Activated naive CD4-positive, alpha-beta T cell treated with anti-CD3 and anti-CD28 coated beads, Interleukin-2, amount 50 U/mL, for 72 hours (primary cell): ENCODE results near the gene TMIGD2. TPM values are rescaled to one million over a fixed set of nuclear protein-coding genes. Genes with fewer than 3 reads are reported as not detected.
"Not testable (repeated sequence)": the region's sequence is repeated elsewhere in the genome, so short reads cannot be mapped to it uniquely, and the experiment has no call there.

Source experiments
- ATAC-seq, 2 donors: fragments of 150-1000 bp; cut with Tn5 transposase; 2 replicates each; pipeline ENCODE4 v1.10.0; 2021; ENCODE audit warnings: mild to moderate bottlenecking in 2 of 2, moderate library complexity in 2 of 2
- DNase-seq, 2 donors: peaks; one replicate each; pipeline ENCODE4 v3.0.0; 2021 to 2022; ENCODE audit warnings: low spot score in 2 of 2
- H3K27ac Mint-ChIP-seq, 2 donors: one replicate each; pipeline ENCODE4 v1.8.0; 2022; ENCODE audit warnings: mild to moderate bottlenecking in 2 of 2, mixed read lengths in 2 of 2
- H3K36me3 Mint-ChIP-seq, 2 donors: one replicate each; pipeline ENCODE4 v1.8.0; 2022; ENCODE audit warnings: mixed read lengths in 2 of 2
- H3K9me3 Mint-ChIP-seq, 2 donors: one replicate each; pipeline ENCODE4 v1.8.0; 2022; ENCODE audit warnings: mixed read lengths in 2 of 2
- total RNA-seq, 2 donors: library from RNA; stranded (reverse); gene quantifications; one replicate each; pipeline ENCODE4 v1.2.3, GENCODE V29; 2022

The TMIGD2 gene
- total RNA-seq, 2 donors from 2014 or later = 10.7 to 45.2 TPM

DNA sequence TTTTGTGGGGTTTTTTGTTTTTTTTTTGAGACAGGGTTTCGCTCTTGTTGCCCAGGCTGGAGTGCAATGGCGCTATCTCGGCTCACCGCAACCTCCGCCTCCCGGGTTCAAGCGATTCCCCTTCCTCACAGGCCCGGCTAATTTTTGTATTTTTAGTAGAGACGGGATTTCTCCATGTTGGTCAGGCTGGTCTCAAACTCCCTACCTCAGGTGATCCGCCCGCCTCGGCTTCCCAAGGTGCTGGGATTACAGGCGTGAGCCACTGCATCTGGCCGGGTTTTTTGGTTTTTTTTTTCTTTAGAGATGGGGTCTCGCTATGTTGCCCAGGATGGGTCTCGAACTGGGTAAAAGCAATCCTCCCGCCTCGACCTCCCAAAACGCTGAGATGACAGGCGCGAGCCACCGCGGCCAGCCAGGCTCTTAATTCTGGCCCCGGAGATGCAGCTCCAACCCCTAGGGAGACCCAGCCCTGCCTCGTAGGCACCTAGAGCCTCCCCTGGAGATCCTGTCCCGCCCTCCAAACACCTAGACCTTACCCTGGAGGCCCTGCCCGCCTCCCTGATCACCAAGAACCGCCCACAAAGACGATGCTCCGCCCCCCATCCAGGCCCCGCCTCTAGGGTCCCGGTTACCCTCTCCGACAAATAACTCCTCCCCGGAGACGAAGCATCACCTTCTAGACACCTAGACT, 26.9 kb upstream of the TMIGD2 start:
- peak overlapping the region; percentile 87 to 94 for H3K27ac Mint-ChIP-seq
- H3K9me3 Mint-ChIP-seq, ATAC-seq: not testable (repeated sequence)
- peak in 1 of 2 donors; percentile 70 for DNase-seq
- H3K36me3 Mint-ChIP-seq = peaks cover 0 to 16% of the 10 kb centered on the region in 2 donors

GRCh38 chr19:4328243-4328990, 26.2 kb upstream of the TMIGD2 start:
- no peaks in the 10 kb centered on the region for H3K9me3 Mint-ChIP-seq
- ATAC-seq (peak; percentile 84 to 91), DNase-seq (peak; percentile 96)
- peak overlapping the region; percentile 87 to 94 for H3K27ac Mint-ChIP-seq
- H3K36me3 Mint-ChIP-seq = peaks cover 0 to 12% of the 10 kb centered on the region in 2 donors

DNA sequence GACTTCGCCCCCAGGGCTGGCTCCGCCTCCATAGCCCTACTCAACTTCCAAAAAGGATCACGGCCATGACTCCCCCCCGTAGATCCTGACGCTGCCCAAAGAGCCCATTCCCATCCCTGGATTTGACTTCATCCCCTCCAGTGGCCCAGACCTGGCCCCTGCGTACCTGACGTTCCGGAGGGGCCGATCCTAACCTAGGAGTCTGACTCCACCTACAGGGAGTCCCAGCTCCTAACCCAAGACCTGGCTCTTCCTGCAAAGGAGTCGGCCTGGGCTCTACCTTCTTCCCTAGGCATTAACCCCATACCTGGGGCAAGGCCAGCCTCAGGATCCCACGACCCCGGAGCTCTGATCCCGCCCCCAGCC, 25.7 kb upstream of the TMIGD2 start:
- ATAC-seq = peak; percentile 20 to 30
- DNase-seq = no peak
- H3K27ac Mint-ChIP-seq = peak overlapping the region; percentile 73 to 87
- H3K9me3 Mint-ChIP-seq = no peaks in the 10 kb centered on the region
- peaks cover 0 to 12% of the 10 kb centered on the region in 2 donors for H3K36me3 Mint-ChIP-seq

DNA sequence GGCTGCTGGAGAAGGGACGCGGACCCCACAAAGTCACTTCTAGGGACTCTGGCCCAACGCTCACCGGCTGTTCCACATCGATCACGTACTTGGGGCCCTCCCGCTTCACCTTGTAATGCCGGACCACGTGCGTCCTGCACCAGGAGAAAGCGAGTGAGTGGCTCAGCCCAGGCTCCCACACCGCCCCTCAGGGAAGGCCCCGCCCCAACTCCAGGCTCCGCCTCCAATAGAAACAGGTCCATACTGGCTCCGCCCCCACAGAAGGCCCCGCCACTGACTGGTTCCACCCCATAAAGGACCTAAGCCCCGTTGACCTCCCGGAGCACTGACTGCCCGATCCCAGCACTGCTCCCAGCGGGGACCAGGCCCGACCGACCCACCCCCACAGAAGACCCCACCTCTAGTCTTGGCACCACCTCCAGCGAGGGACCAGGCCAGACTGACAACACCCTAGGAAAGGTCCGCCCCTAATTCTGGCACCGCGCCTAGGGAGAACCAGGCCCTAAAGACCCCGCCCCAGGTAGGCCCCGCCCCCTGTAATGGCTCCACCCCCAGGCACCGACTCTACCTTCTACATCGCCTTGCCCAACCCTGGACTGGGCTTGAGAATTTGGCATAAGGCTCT, 25.2 kb upstream of the TMIGD2 start:
- peaks cover 0 to 12% of the 10 kb centered on the region in 2 donors for H3K36me3 Mint-ChIP-seq
- H3K27ac Mint-ChIP-seq = peak overlapping the region; percentile 73 to 87
- ATAC-seq (peak; percentile 31 to 63), DNase-seq (peak; percentile 77 to 91)
- no peaks in the 10 kb centered on the region for H3K9me3 Mint-ChIP-seq

- no peak for ATAC-seq
- Mint-ChIP-seq H3K9me3 (no peaks in the 10 kb centered on the region), H3K36me3 (peaks cover 0 to 12% of the 10 kb centered on the region in 2 donors), H3K27ac (no peak overlapping the region)
- DNase-seq = no peak
These were observed 24.7 kb upstream of the TMIGD2 start for GRCh38 chr19:4326837-4327251.

GRCh38 chr19:4326215-4326836, 24.1 kb upstream of the TMIGD2 start:
- DNase-seq (no peak), ATAC-seq (no peak)
- H3K36me3 Mint-ChIP-seq = peaks cover 0 to 12% of the 10 kb centered on the region in 2 donors
- H3K27ac Mint-ChIP-seq = peak overlapping the region in 1 of 2 donors; percentile 68
- no peaks in the 10 kb centered on the region for H3K9me3 Mint-ChIP-seq

- Mint-ChIP-seq H3K9me3 (peaks cover 0 to 16% of the 10 kb centered on the region in 2 donors), H3K27ac (no peak overlapping the region), H3K36me3 (peaks cover 0 to 17% of the 10 kb centered on the region in 2 donors)
- DNase-seq = no peak
- no peak for ATAC-seq
These were observed 22.0 kb upstream of the TMIGD2 start for GRCh38 chr19:4324228-4324627.

GRCh38 chr19:4323692-4324091, 21.5 kb upstream of the TMIGD2 start:
- no peak for ATAC-seq
- H3K9me3 Mint-ChIP-seq = peaks cover 0 to 21% of the 10 kb centered on the region in 2 donors
- peak overlapping the region in 1 of 2 donors; percentile 67 for H3K27ac Mint-ChIP-seq
- DNase-seq = no peak
- H3K36me3 Mint-ChIP-seq = peaks cover 0 to 20% of the 10 kb centered on the region in 2 donors

- Mint-ChIP-seq H3K9me3 (peaks cover 0 to 24% of the 10 kb centered on the region in 2 donors), H3K27ac (no peak overlapping the region), H3K36me3 (peaks cover 0 to 26% of the 10 kb centered on the region in 2 donors)
- ATAC-seq (no peak), DNase-seq (no peak)
These were observed 20.9 kb upstream of the TMIGD2 start for GRCh38 chr19:4322942-4323665.

DNA sequence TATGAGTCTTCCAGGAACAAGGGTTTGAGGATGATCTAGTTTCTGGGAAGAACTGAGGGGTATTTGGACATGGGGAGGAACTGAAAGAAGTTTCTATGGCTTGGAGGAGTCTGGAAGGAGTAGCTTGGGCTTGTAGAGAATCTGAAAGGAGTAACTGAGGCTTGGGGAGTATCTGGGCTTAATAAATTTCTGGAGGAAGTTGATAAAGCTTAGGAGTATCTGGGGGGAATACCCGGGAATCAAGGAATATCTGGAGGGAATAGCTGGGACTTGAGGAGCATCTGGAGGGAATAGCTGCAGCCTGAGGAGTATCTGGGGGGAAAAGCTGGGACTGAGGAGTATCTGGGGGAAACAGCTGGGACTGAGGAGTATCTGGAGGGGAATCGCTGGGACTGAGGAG, 18.2 kb upstream of the TMIGD2 start:
- ATAC-seq = no peak
- Mint-ChIP-seq H3K36me3 (peaks cover 0 to 27% of the 10 kb centered on the region in 2 donors), H3K9me3 (peaks cover 0 to 24% of the 10 kb centered on the region in 2 donors), H3K27ac (no peak overlapping the region)
- no peak for DNase-seq

DNA sequence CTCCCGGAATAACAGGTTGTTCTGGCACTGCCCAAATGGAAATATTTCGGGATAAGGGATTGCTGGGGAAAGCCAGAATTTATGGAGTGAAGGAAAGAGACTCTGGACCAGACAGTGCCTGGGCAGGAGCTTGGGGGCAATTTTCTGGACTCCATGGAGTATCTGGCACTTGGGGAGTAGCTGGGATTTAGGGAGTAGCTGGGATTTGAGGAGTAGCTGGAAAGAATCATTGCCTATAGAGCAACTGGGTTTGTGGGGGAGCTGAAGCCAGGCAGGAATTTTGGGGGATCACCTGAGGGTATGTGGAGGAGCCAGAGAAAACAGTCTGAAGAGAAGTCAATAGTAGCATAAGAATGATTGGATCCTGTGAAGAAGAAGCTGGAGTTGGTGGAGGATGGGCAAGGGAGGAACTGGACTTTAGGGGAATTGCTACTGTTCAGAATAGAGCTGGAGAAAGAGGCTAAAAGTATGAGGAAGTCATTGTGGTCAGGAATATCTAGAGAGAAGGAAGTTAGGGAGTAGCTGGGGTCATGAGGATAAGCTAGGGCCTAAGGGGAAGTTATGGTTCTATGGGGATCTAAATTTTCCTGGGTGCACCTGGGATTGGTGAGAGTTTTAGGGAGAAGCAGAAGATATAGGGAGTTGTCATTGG, 17.0 kb upstream of the TMIGD2 start:
- peaks cover 0 to 27% of the 10 kb centered on the region in 2 donors for H3K36me3 Mint-ChIP-seq
- ATAC-seq (no peak), DNase-seq (no peak)
- peaks cover 0 to 24% of the 10 kb centered on the region in 2 donors for H3K9me3 Mint-ChIP-seq
- peak overlapping the region; percentile 2 to 13 for H3K27ac Mint-ChIP-seq

DNA sequence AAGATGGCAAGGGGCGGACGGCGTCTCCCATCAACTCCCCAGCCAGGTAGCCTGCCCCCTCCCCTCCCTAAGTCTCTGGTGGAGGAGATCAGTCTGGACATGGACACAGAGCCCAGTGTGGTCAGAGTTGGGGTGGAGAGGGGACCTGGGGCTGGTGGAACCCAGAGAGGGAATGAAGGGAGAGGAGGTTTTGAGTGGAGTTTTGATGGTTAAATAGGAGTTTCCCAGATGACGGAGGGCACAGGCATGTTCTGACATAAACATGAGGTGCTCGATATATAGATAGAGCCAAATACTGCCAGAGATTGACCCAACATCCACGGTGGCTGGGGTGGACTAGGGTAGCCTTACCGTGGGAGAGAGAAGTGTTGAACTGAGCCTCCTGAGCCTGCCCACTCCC, 16.3 kb upstream of the TMIGD2 start:
- no peak for DNase-seq
- peak overlapping the region in 1 of 2 donors; percentile 56 for H3K27ac Mint-ChIP-seq
- ATAC-seq = no peak
- H3K9me3 Mint-ChIP-seq = peaks cover 0 to 24% of the 10 kb centered on the region in 2 donors
- peaks cover 0 to 27% of the 10 kb centered on the region in 2 donors for H3K36me3 Mint-ChIP-seq

DNA sequence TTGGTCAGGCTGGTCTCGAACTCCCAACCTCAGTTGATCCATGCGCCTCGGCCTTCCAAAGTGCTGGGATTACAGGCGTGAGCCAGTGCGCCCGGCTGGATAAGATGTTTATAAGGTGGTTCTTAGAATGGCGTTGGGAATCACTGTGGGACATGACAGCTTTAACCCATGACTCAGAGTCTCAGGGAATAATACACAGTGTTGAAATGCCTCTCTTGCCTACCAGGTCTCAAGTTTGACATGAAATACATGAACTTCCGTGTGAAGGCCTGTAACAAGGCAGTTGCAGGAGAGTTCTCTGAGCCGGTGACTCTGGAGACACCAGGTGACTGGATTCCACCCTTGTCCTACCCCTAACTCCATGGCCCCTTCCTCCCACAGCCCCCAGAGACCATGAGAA, 14.8 kb upstream of the TMIGD2 start:
- no peak for DNase-seq
- H3K36me3 Mint-ChIP-seq = peaks cover 0 to 28% of the 10 kb centered on the region in 2 donors
- no peak for ATAC-seq
- H3K9me3 Mint-ChIP-seq = peaks cover 0 to 24% of the 10 kb centered on the region in 2 donors
- H3K27ac Mint-ChIP-seq = no peak overlapping the region

DNA sequence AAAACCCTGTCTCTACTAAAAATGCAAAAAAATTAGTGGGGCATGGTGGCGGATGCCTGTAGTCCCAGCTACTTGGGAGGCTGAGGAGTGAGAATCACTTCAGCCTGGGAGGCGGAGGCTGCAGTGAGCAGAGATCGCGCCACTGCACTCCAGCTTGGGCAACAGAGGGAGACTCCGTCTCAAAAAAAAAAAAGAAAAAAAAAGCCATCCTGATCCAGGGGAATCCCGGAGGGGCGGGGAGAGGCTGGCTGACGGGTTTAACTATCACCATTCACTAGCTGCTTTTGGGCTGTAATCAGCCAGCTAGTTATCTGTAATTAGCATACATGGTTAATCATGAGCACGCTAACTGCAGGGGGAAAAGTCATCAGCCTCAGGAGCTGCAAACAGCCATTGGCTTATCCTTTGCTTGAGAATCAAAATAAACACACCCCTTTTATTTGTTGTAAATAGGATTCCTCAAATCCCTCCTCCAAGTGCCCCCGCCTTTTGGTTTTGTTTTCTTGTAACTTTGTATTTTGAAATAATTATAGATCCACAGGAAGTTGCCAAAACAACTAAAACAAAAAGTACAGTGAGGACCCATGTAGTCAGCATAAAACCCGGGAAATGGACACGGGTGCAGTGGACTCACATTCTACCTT, 11.8 kb upstream of the TMIGD2 start:
- no peak for ATAC-seq
- peaks cover 0 to 5% of the 10 kb centered on the region in 2 donors for H3K9me3 Mint-ChIP-seq
- H3K36me3 Mint-ChIP-seq = peaks cover 0 to 20% of the 10 kb centered on the region in 2 donors

More for the DNA sequence above, 11.8 kb upstream of the TMIGD2 start:
- no peak overlapping the region for H3K27ac Mint-ChIP-seq
- DNase-seq = no peak
